ENCODE data around the gene TLX1.

DNA sequence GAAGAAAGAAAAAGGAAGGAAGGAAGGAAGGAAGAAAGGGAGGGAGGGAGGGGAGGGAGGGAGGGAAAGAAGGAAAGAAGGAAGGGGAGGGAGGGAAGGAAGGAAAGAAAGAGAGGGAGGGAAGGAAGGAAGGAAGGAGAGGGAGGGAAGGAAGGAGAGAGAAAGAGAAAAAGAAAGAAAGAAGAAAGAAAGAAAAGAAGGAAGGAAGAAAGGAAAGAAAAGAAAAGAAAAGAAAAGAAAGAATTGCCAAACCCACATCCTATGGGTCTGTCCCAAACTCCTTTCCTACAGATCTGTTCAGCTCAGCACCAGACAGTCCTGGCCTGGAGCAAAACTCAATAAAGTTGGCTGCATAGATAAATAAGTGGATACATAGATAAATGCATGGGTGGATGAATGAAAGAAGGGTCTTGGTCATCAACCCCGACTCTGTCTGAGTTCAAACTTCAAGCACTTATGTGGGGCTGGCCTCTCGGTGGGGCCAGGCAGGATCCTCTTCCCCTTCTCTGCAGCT, 17.2 kb upstream of the TLX1 start:
- TF ChIP-seq, protein P1, sequence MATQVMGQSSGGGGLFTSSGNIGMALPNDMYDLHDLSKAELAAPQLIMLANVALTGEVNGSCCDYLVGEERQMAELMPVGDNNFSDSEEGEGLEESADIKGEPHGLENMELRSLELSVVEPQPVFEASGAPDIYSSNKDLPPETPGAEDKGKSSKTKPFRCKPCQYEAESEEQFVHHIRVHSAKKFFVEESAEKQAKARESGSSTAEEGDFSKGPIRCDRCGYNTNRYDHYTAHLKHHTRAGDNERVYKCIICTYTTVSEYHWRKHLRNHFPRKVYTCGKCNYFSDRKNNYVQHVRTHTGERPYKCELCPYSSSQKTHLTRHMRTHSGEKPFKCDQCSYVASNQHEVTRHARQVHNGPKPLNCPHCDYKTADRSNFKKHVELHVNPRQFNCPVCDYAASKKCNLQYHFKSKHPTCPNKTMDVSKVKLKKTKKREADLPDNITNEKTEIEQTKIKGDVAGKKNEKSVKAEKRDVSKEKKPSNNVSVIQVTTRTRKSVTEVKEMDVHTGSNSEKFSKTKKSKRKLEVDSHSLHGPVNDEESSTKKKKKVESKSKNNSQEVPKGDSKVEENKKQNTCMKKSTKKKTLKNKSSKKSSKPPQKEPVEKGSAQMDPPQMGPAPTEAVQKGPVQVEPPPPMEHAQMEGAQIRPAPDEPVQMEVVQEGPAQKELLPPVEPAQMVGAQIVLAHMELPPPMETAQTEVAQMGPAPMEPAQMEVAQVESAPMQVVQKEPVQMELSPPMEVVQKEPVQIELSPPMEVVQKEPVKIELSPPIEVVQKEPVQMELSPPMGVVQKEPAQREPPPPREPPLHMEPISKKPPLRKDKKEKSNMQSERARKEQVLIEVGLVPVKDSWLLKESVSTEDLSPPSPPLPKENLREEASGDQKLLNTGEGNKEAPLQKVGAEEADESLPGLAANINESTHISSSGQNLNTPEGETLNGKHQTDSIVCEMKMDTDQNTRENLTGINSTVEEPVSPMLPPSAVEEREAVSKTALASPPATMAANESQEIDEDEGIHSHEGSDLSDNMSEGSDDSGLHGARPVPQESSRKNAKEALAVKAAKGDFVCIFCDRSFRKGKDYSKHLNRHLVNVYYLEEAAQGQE (IDR thresholded peaks at IDR 0.05), result no peak
- TF ChIP-seq RAD21 (IDR thresholded peaks at IDR 0.05), result no peak
- no peak for TF ChIP-seq CTCF (IDR thresholded peaks at IDR 0.05; ENCODE audit: low read depth, low read length, missing input control)
- TF ChIP-seq, protein P2, sequence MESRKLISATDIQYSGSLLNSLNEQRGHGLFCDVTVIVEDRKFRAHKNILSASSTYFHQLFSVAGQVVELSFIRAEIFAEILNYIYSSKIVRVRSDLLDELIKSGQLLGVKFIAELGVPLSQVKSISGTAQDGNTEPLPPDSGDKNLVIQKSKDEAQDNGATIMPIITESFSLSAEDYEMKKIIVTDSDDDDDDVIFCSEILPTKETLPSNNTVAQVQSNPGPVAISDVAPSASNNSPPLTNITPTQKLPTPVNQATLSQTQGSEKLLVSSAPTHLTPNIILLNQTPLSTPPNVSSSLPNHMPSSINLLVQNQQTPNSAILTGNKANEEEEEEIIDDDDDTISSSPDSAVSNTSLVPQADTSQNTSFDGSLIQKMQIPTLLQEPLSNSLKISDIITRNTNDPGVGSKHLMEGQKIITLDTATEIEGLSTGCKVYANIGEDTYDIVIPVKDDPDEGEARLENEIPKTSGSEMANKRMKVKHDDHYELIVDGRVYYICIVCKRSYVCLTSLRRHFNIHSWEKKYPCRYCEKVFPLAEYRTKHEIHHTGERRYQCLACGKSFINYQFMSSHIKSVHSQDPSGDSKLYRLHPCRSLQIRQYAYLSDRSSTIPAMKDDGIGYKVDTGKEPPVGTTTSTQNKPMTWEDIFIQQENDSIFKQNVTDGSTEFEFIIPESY (IDR thresholded peaks at IDR 0.05), result no peak
- TF ChIP-seq MAX (IDR thresholded peaks at IDR 0.05), result no peak
- TF ChIP-seq SP1 (IDR thresholded peaks at IDR 0.05), result no peak
- no peak for TF ChIP-seq GABPA (IDR thresholded peaks at IDR 0.05 in 1 of 2, conservative IDR thresholded peaks at IDR 0.05 in 1 of 2)
- TF ChIP-seq EGR1 (IDR thresholded peaks at IDR 0.05; ENCODE audit: low read depth in 2 of 2), result no peak
